Measurements from ENCODE around the gene GUCY2C. TPM values are rescaled to one million over a fixed set of nuclear protein-coding genes. Genes with fewer than 3 reads are reported as not detected.

GUCY2C gene
- total and polyA plus RNA-seq, 10 of the 15 experiments (the other 5 are each of a cell fraction or from before 2014, with no cell fraction given): 0.08 to 0.60 (median 0.17) TPM

DNA sequence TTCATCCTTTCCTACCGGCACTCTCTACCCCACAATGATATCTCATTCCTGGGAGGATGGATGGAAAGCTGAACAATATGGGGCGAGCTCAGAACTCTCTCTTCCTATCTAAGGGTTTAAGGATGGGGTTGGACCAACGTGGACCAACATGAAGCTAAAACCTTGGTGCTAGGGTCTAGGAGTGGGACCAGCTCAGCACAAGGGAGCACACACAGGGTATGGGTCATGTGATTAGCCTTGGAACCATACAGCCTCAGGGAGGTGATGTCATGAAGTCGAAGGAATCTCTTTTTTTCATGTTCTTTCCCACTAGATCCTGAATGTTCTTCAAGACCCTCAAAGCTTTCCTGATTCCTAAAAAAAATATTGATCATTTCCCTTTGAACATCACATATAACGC is 3.3 kb downstream of the GUCY2C start:
- ChIA-PET RAD21 (ENCODE audit: unreplicated experiment) (no interaction called here), SMC1A (ENCODE audit: uncharacterized antibody, unreplicated experiment) (interaction anchor here (0.5 to 1.0 kb wide), 2 partner anchors 60 to 162 kb away, joined by 3 read pairs; no protein-coding TSS in a partner anchor), POLR2A (no interaction called here), CTCF (interaction anchor here (0.7 to 1.0 kb wide), 2 partner anchors 61 to 63 kb away, joined by 3 to 4 read pairs; no protein-coding TSS in a partner anchor)
- no peaks in the 10 kb centered on the region for H3K9me3 ChIP-seq (replicated peaks; ENCODE audit: control insufficient read depth, insufficient read depth, low read length)
- H3K4me1 ChIP-seq (ENCODE audit: control insufficient read depth, insufficient read depth, low read length): peaks cover 7% of the 10 kb centered on the region; the same call in 1 of the 2 replicates
- H3K4me2 ChIP-seq (ENCODE audit: control insufficient read depth, insufficient read depth): no peak overlapping the region
- DNase-seq (ENCODE audit: low read depth, low spot score): no peak
- H3K27me3 ChIP-seq (replicated peaks in 1 of 2; ENCODE audit: control insufficient read depth in 2 of 2, insufficient read depth in 2 of 2, low read length in 1 of 2): no peaks in the 10 kb centered on the region
- no peaks in the 10 kb centered on the region for H3K79me2 ChIP-seq (ENCODE audit: control insufficient read depth, insufficient read depth, low read length)
- H3K27ac ChIP-seq (ENCODE audit: control insufficient read depth, insufficient read depth): no peak overlapping the region
- in situ Hi-C loops (cut with MboI) (no loop called here), intact Hi-C loops (cut with micrococcal nuclease; ENCODE audit: unreplicated experiment) (no loop called here)
- no peak overlapping the region for H3K4me3 ChIP-seq
- ATAC-seq: no peak
- FAIRE-seq: no peak
- no peak overlapping the region for H3K9ac ChIP-seq (ENCODE audit: control insufficient read depth, insufficient read depth, low read length)
- 20% methylated on average over 5 of the region's 5 CpGs for WGBS (ENCODE audit: insufficient coverage, insufficient replicate concordance, low lambda C conversion rate, missing lambda C conversion rate)
- H3K36me3 ChIP-seq (ENCODE audit: control insufficient read depth in 2 of 2, insufficient read depth in 2 of 2, low read length in 1 of 2): no peaks in the 10 kb centered on the region
- no peaks in the 10 kb centered on the region for H4K20me1 ChIP-seq (ENCODE audit: control insufficient read depth, insufficient read depth)
- no peak for TF ChIP-seq TCF12 (IDR thresholded peaks at IDR 0.05; ENCODE audit: low read depth, low read length)
- TF ChIP-seq GATAD2B (conservative IDR thresholded peaks at IDR 0.05; ENCODE audit: low read depth): no peak
- no peak for TF ChIP-seq YBX1 (IDR thresholded peaks at IDR 0.05)
- H2AFZ ChIP-seq (ENCODE audit: control insufficient read depth, low read depth, low read length): no peak overlapping the region
- BruUV-seq (replicated peaks): no TSS peak

DNA sequence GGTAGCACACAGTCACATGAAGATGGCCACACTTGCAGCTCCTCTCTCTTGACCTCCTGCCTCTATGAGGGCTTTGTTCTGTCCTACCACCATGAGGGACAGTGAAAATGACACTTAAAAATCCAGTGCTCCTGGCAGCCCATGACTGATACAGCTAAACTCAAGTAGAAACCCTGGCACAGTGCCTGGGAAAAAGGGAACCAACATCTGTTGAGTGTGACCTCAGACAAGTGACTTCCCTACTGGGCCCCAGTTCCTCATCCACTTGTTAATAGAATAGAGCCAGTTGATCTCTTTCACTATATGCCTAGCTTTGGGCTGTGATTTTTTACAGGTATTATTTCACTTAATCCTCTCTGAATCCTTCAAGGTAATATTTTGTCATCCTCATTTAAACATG is 4.8 kb downstream of the GUCY2C start:
- no peaks in the 10 kb centered on the region for H3K36me3 ChIP-seq (ENCODE audit: control insufficient read depth in 2 of 2, insufficient read depth in 2 of 2, low read length in 1 of 2)
- no peaks in the 10 kb centered on the region for H4K20me1 ChIP-seq (ENCODE audit: control insufficient read depth, insufficient read depth)
- no peaks in the 10 kb centered on the region for H3K9me3 ChIP-seq (replicated peaks; ENCODE audit: control insufficient read depth, insufficient read depth, low read length)
- no peak overlapping the region for H3K27ac ChIP-seq (ENCODE audit: control insufficient read depth, insufficient read depth)
- CTCF ChIA-PET: no interaction called here
- H3K4me3 ChIP-seq: no peak overlapping the region
- H3K9ac ChIP-seq (ENCODE audit: control insufficient read depth, insufficient read depth, low read length): no peak overlapping the region
- RAD21 ChIA-PET (ENCODE audit: unreplicated experiment): no interaction called here
- H2AFZ ChIP-seq (ENCODE audit: control insufficient read depth, low read depth, low read length): no peak overlapping the region
- peak; percentile 81 for TF ChIP-seq SPI1 (IDR thresholded peaks at IDR 0.05; ENCODE audit: borderline replicate concordance, insufficient read depth, low read depth, low read length)
- TF ChIP-seq, protein P1, sequence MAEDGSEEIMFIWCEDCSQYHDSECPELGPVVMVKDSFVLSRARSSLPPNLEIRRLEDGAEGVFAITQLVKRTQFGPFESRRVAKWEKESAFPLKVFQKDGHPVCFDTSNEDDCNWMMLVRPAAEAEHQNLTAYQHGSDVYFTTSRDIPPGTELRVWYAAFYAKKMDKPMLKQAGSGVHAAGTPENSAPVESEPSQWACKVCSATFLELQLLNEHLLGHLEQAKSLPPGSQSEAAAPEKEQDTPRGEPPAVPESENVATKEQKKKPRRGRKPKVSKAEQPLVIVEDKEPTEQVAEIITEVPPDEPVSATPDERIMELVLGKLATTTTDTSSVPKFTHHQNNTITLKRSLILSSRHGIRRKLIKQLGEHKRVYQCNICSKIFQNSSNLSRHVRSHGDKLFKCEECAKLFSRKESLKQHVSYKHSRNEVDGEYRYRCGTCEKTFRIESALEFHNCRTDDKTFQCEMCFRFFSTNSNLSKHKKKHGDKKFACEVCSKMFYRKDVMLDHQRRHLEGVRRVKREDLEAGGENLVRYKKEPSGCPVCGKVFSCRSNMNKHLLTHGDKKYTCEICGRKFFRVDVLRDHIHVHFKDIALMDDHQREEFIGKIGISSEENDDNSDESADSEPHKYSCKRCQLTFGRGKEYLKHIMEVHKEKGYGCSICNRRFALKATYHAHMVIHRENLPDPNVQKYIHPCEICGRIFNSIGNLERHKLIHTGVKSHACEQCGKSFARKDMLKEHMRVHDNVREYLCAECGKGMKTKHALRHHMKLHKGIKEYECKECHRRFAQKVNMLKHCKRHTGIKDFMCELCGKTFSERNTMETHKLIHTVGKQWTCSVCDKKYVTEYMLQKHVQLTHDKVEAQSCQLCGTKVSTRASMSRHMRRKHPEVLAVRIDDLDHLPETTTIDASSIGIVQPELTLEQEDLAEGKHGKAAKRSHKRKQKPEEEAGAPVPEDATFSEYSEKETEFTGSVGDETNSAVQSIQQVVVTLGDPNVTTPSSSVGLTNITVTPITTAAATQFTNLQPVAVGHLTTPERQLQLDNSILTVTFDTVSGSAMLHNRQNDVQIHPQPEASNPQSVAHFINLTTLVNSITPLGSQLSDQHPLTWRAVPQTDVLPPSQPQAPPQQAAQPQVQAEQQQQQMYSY (CRISPR knock-in tag; IDR thresholded peaks at IDR 0.05): no peak
- BruUV-seq (replicated peaks): no TSS peak
- in situ Hi-C loops (cut with MboI) (no loop called here), intact Hi-C loops (cut with micrococcal nuclease; ENCODE audit: unreplicated experiment) (no loop called here)
- SMC1A ChIA-PET (ENCODE audit: uncharacterized antibody, unreplicated experiment): interaction anchor here (1.0 kb wide), 1 partner anchor 62 kb away, joined by 3 read pairs; no protein-coding TSS in a partner anchor
- FAIRE-seq: no peak
- no peak for DNase-seq (ENCODE audit: low read depth, low spot score)
- H3K27me3 ChIP-seq (replicated peaks in 1 of 2; ENCODE audit: control insufficient read depth in 2 of 2, insufficient read depth in 2 of 2, low read length in 1 of 2): no peaks in the 10 kb centered on the region
- POLR2A ChIA-PET: no interaction called here
- peaks cover 7% of the 10 kb centered on the region; the same call in 1 of the 2 replicates for H3K4me1 ChIP-seq (ENCODE audit: control insufficient read depth, insufficient read depth, low read length)
- no peaks in the 10 kb centered on the region for H3K79me2 ChIP-seq (ENCODE audit: control insufficient read depth, insufficient read depth, low read length)
- H3K4me2 ChIP-seq (ENCODE audit: control insufficient read depth, insufficient read depth): no peak overlapping the region
- ATAC-seq: no peak

All from GM12878 (cell line).